ENCODE results near the gene HTR3D. TPM values are rescaled to one million over a fixed set of nuclear protein-coding genes. Genes with fewer than 3 reads are reported as not detected.

Gene HTR3D
- polyA plus RNA-seq, 4 donors = not detected

Other genes starting within 250 kb of the HTR3D start
- gene MAP6D1, start 206.2 kb upstream of the HTR3D start, polyA plus RNA-seq = 1 to 10 TPM in 1 of 4 donors, under 1 TPM in 1, not detected in 2; 0.60 to 1.9 TPM
- gene PARL, start 146.9 kb upstream of the HTR3D start, polyA plus RNA-seq = 10 to 100 TPM; 43.7 to 77.3 (median 73.2) TPM
- 10 to 100 TPM in 3 of 4 donors, 1 to 10 TPM in 1; 9.2 to 64.6 (median 13.0) TPM for gene ABCC5, start 13.9 kb upstream of the HTR3D start, polyA plus RNA-seq
- gene HTR3C, start 21.3 kb downstream of the HTR3D start, polyA plus RNA-seq = under 1 TPM in 2 of 4 donors, not detected in 2; 0.10 to 0.81 TPM
- 1 to 10 TPM in 2 of 4 donors, under 1 TPM in 2; 0.06 to 2.7 (median 1.2) TPM for gene HTR3E, start 65.3 kb downstream of the HTR3D start, polyA plus RNA-seq
- gene EIF2B5, start 103.6 kb downstream of the HTR3D start, polyA plus RNA-seq = 10 to 100 TPM; 33.8 to 45.9 (median 38.8) TPM
- gene DVL3, start 123.6 kb downstream of the HTR3D start, polyA plus RNA-seq = 10 to 100 TPM; 33.5 to 69.6 (median 35.3) TPM
- 100 to 1,000 TPM; 240 to 283 (median 270) TPM for gene AP2M1, start 143.1 kb downstream of the HTR3D start, polyA plus RNA-seq
- 10 to 100 TPM; 43.7 to 93.5 (median 65.4) TPM for gene ABCF3, start 154.5 kb downstream of the HTR3D start, polyA plus RNA-seq
- 10 to 100 TPM in 1 of 4 donors, 1 to 10 TPM in 3; 1.4 to 15.3 (median 2.5) TPM for gene VWA5B2, start 197.8 kb downstream of the HTR3D start, polyA plus RNA-seq
- gene ALG3, start 217.2 kb downstream of the HTR3D start, polyA plus RNA-seq = 10 to 100 TPM; 13.0 to 87.4 (median 32.3) TPM
- gene EEF1AKMT4, start 217.9 kb downstream of the HTR3D start, polyA plus RNA-seq = 1 to 10 TPM; 4.9 to 9.7 (median 8.1) TPM
- gene CAMK2N2, start 229.8 kb downstream of the HTR3D start, polyA plus RNA-seq = under 1 TPM in 2 of 4 donors, not detected in 2; 0.12 to 0.72 TPM
- 1 to 10 TPM in 1 of 4 donors, under 1 TPM in 1, not detected in 2; 0.04 to 2.1 TPM for gene ECE2, start 244.3 kb downstream of the HTR3D start, polyA plus RNA-seq